NK-92 (cell line): Measurements from ENCODE around the gene GLIPR1.
"Not testable (repeated sequence)": the region's sequence is repeated elsewhere in the genome, so short reads cannot be mapped to it uniquely, and the experiment has no call there.

Source experiments
- DNase-seq: peaks from one replicate; lab custom pipeline; 2025; ENCODE audit not compliant: unreplicated experiment; lab: John Stamatoyannopoulos, UW

GLIPR1 gene

GRCh38 chr12:75474116-75474515 lies 6.4 kb upstream of the GLIPR1 start:
- no peak for DNase-seq

DNA sequence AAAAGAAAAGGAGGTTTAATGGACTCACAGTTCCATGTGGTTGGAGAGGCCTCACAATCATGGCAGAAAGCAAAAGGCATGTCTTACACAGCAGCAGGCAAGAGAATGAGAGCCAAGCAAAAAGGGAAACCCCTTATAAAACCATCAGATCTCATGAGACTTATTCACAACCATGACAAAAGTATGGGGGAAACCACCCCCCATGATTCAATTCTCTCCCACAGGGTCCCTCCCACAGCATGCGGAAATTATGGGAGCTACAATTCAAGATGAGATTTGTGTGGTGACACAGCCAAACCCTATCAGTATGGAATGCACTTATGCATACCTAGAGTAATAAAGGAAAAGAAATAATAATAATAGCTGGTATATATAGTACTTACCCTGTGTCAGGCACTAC lies 4.5 kb upstream of the GLIPR1 start:
- no peak for DNase-seq

GRCh38 chr12:75477137-75477536 lies 3.4 kb upstream of the GLIPR1 start:
- no peak for DNase-seq

DNA sequence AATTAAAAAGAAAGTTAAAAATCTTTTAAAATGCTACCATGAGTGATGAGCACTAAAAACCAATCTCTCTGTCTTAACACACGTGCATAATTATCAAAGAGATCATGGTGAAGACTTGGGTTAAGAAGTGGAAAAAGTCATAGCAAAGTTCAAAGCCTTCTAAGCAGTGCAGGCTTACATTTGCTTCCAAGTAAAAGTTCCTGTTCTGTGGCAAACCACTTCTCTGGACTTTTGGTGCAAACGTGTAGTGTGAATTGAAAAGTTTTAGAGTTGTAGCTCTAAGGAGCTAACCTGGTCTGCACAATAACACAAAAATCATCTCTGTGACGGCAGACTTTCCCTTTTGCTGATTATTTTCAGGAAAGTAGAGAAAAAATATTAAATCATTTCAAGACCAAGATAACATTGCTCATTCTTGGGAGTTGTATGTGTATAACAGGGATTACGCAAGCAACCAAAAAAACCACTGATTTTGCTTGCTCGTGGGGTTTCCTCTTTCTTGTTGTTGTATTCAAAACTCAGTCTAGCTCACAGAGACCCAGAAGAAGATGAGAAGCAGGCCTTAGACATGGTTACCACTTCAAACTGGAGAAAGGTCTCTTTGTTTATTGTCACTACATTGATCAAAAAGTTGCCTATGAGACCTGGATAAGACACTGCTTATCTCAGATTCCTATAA lies 2.3 kb upstream of the GLIPR1 start:
- no peak for DNase-seq

DNA sequence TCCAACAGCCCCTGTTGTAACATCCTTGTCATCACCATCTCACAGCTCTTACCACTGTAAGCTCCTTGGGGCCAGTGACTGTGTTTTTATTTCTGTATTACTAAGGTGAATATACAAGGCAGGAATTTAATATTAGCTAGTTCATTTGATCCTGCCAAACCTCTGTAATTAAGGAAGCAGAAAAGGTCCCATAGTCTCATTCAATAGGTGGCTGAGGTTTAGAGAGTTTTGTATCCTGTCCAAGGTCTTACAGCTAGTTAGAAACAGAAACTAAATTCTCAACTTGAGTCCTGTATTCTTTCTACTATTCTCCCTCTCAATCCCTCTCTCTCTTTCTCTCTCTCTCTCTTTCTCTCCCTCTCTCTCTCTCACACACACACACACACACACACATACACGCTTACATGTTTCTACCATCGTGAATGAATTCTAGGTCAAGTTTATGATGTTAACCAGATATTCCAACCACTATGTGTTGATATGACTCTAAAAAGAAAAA lies 543 bp upstream of the GLIPR1 start:
- no peak for DNase-seq

DNA sequence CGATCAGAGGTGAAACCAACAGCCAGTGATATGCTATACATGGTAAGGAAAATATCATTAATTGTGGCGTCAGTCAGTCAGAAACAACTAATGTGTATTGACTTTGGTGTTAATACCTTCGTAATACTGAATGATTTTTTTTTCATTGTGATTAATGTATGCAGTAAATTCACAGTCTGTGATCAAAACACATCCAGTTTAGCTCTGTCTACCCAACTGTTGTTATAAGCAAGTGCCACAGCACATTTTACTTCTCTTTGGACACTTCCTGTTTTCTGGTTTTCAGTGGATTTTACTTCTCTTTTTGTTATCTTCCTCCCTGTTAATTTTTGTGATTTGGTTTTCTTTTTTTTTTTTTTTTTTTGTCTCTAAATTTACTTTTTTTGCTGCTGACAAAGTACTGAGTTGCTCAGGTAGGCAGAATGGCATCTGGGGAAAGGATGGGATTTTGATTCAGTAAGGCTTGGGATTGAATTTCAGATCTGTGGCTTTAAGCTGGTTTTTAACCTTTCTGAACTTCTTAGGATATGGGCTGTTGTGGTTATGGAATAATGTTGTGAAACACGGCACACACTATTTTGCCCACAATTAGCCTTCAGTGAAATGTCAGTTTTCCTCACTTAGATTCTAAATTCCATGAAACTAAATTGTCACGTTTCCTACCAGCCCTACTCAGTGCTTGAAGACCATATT lies 604 bp downstream of the GLIPR1 start:
- DNase-seq: no peak

DNA sequence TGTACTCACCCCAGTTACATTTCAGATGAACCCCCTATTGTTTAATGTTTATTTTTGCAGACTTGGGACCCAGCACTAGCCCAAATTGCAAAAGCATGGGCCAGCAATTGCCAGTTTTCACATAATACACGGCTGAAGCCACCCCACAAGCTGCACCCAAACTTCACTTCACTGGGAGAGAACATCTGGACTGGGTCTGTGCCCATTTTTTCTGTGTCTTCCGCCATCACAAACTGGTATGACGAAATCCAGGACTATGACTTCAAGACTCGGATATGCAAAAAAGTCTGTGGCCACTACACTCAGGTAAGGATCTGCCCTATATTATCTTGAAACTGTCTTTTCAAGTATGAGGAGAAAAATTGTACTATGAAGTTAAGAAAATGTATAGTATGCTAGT lies 1.2 kb downstream of the GLIPR1 start:
- no peak for DNase-seq

DNA sequence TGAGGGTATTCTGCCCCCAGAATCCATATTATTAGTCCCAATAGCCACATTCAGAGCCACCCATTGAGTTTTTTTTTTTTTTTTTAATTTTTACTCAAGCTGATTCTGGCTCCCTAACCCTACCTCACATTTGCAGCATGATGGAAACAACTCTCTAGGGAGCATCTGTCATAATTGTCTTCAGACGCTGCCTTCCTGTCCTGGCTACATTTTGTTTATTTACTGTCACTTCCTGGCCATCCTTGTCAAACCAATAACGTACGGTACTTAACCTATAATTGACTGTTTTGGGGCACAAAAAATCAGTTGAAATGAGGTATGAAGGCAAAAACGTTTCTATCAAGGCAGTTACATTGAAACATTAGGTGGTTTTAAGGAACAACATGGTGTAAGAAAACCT lies 2.1 kb downstream of the GLIPR1 start:
- no peak for DNase-seq

- no peak for DNase-seq
Observed at GRCh38 chr12:75483431-75483830, 2.9 kb downstream of the GLIPR1 start.

DNA sequence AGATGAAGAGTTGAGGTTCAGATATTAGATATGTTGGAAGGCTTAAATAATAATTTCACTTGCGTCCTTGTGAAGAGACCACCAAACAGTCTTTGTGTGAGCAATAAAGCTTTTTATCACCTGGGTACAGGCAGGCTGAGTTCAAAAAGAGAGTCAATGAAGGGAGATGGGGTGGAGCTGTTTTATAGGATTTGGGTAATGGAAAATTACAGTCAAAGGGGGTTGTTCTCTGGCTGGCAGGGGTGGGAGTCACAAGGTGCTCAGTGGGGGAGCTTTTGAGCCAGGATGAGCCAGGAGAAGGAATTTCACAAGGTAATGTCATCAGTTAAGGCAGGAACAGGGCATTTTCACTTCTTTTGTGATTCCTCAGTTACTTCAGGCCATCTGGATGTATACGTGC lies 3.9 kb downstream of the GLIPR1 start:
- not testable (repeated sequence) for DNase-seq

GRCh38 chr12:75487308-75487707 lies 6.8 kb downstream of the GLIPR1 start:
- DNase-seq: no peak

GRCh38 chr12:75488553-75488952 lies 8.0 kb downstream of the GLIPR1 start:
- DNase-seq: no peak

DNA sequence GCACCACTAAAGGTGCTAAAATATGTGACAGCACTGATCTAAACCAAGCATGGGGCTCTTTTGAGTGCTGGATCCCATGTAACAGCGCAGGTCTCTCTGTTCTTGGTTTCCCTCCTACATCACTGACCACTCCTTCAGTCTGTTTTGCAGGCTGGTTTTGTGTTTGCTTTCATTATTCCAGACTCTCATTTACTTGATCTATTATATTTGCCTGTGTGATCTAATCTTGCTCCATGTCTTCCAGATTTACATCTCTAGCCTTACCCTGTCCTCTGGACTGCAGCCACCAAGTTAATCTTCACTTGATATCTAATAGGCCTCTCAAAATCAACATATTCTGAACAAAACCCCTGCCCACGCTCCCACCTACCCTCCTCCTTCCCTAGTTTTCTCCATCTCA lies 8.6 kb downstream of the GLIPR1 start:
- DNase-seq: no peak

DNA sequence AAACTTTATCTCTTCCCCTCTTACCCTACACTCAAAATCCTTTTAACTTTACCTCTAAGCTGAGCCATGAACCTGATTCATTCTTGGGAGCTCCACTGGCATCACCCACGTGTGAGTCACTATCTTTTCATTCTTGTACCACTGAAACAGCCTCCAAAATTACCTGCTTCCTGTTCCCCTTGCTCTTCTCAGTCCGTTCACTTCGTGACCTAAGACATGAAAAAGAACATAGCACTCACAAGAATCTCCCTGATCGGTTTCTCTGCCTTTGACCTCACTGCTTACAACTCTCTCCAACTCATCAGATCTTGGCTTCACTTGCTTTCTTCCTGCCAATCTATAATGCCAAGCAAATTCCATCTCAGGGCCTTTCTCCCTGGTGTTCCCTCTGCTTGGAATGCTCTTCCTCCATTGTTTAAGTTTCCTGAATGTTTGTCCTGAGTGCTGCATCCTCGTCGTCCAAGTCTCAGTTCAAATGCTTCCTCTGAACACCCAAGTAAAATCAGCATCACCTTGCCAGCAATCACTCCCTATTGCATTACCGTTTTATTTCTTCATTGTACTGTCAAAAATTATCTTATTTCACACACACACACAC lies 9.2 kb downstream of the GLIPR1 start:
- DNase-seq: no peak

- DNase-seq: no peak
Observed at GRCh38 chr12:75491169-75491568, 10.6 kb downstream of the GLIPR1 start.

DNA sequence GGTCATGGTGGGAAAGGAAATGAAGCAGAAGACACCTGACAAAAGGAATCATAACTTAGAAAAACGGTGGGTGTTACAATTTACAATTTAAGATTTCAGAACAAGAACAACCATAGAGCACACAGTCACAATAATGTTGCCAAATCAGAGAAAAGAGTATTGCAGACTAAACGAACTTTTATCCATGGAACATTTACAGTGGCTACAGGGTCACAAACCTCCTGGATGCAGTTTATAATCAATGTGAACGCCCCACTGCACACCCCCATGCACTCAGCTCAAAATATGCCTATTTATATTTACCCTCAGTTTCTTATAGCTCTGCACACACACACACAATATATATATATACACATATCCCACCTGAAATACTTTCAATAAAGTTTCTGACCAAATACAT lies 22.9 kb downstream of the GLIPR1 start:
- no peak for DNase-seq

- no peak for DNase-seq
Observed at GRCh38 chr12:75503866-75504265, 23.3 kb downstream of the GLIPR1 start.

DNA sequence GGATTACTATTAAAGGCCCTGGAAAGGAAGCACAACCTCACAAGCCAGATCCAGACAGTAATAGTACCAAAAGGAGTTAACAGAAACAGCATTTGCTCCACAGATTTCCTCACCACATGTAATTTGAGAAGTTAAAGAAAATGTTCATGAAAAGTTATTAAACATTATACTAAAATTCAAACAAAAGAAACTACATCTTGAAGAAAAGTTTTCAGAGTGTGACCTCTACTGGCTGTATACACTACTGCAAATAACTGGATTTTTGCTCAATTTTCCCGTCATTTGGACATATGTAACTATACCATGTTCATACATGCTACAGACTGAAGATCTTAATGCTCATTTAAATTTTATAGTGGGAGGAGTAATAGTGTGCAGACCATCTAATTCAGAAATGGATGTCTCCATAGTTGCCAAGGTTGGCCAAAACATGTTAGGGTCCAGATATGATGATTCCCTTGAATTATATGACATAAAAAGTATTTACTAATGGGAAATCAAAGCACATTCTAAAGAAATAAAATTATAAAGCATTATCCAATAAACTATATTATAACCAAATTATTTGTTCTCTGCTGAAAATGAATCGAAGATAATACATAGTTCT lies 25.3 kb downstream of the GLIPR1 start:
- no peak for DNase-seq

- no peak for DNase-seq
Observed at GRCh38 chr12:75507086-75507485, 26.5 kb downstream of the GLIPR1 start.

DNA sequence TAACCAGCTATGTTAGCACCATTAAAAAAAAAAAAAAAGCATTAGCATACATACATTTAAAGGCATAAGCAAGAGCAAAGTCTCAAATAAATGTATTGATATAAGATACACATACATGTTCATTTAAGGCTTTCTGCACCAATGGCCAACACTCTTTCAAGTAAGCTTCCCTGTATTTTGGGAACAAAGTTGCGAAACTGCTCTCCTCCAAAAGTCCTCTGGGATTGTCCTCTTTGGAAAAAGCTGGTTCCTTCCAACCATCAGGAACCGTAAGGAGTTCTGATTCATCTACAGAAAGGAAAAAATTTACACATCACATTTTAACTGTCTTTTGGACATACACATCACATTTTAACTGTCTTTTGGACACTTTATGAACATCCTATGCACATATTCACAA lies 27.6 kb downstream of the GLIPR1 start:
- no peak for DNase-seq

GRCh38 chr12:75509621-75510020 lies 29.1 kb downstream of the GLIPR1 start:
- DNase-seq: no peak
